SK-N-SH treated with all-trans-retinoic acid at 6 μM for 48 hours (cell line): Measurements from ENCODE around the gene SLC37A1.

Source experiments
- ATAC-seq: fragments of 200-7000 bp; cut with Tn5 transposase; 3 replicates; pipeline ENCODE4 v1.9.1; 2020; ENCODE audit warnings: mild to moderate bottlenecking, moderate library complexity
- BACH2 ChIP-seq: fragments of 250-450 bp; sonication (Bioruptor Pico); IDR thresholded peaks from 2 replicates; pipeline ENCODE4 v1.9.0; 2021; ENCODE audit warnings: mild to moderate bottlenecking, borderline replicate concordance
- CREB5 ChIP-seq: fragments of 250-450 bp; sonication (Bioruptor Pico); IDR thresholded peaks from 2 replicates; pipeline ENCODE4 v1.5.1; 2020; ENCODE audit warnings: low read depth, mild to moderate bottlenecking, moderate library complexity
- CSDC2 ChIP-seq: fragments of 250-450 bp; sonication (Bioruptor Pico); IDR thresholded peaks from 2 replicates; pipeline ENCODE4 v1.5.0; 2020; ENCODE audit warnings: mild to moderate bottlenecking, moderate library complexity
- GLIS3 ChIP-seq: fragments of 250-450 bp; sonication (Bioruptor Pico); IDR thresholded peaks from 2 replicates; pipeline ENCODE4 v1.5.0; 2020; ENCODE audit warnings: mild to moderate bottlenecking, moderate library complexity
- ISL1 ChIP-seq: fragments of 250-450 bp; sonication (Bioruptor Pico); IDR thresholded peaks from 2 replicates; pipeline ENCODE4 v2.1.2; 2022; ENCODE audit warnings: mild to moderate bottlenecking, moderate library complexity
- OSR1 ChIP-seq: fragments of 250-450 bp; sonication (Bioruptor Pico); IDR thresholded peaks from 2 replicates; pipeline ENCODE4 v1.8.0; 2022; ENCODE audit warnings: moderate library complexity, mild to moderate bottlenecking, inconsistent platforms
- PPARA ChIP-seq: fragments of 250-450 bp; sonication (Bioruptor Pico); IDR thresholded peaks from 2 replicates; pipeline ENCODE4 v1.5.0; 2020; ENCODE audit warnings: mild to moderate bottlenecking, borderline replicate concordance
- RARB ChIP-seq: fragments of 250-450 bp; sonication (Bioruptor Pico); IDR thresholded peaks from 2 replicates; pipeline ENCODE4 v1.8.0; 2021; ENCODE audit warnings: mild to moderate bottlenecking, moderate library complexity
- SNAI2 ChIP-seq: fragments of 250-450 bp; sonication (Bioruptor Pico); IDR thresholded peaks from 2 replicates; pipeline ENCODE4 v1.5.0; 2020; ENCODE audit warnings: mild to moderate bottlenecking, moderate library complexity
- TOX ChIP-seq: fragments of 250-450 bp; sonication (Bioruptor Pico); IDR thresholded peaks from 2 replicates; pipeline ENCODE4 v1.8.0; 2021; ENCODE audit warnings: mild to moderate bottlenecking, moderate library complexity, borderline replicate concordance
- TSHZ2 ChIP-seq: fragments of 250-450 bp; sonication (Bioruptor Pico); IDR thresholded peaks from 2 replicates; pipeline ENCODE4 v1.5.0; 2020; ENCODE audit warnings: mild to moderate bottlenecking, moderate library complexity
- ZC3H10 ChIP-seq: fragments of 250-450 bp; sonication (Bioruptor Pico); IDR thresholded peaks from 2 replicates; pipeline ENCODE4 v1.5.1; 2021; ENCODE audit warnings: mild to moderate bottlenecking, moderate library complexity
- ZFP3 ChIP-seq: fragments of 250-450 bp; sonication (Bioruptor Pico); IDR thresholded peaks from 2 replicates; pipeline ENCODE4 v1.5.0; 2020; ENCODE audit warnings: mild to moderate bottlenecking, moderate library complexity
- ZFP30 ChIP-seq: fragments of 450-650 bp; formaldehyde crosslinking; IDR thresholded peaks from 2 replicates; pipeline ENCODE4 v1.5.0; 2022; ENCODE audit warnings: mild to moderate bottlenecking, moderate library complexity
- ZNF70 ChIP-seq: fragments of 450-650 bp; formaldehyde crosslinking; IDR thresholded peaks from 2 replicates; pipeline ENCODE4 v1.5.0; 2020; ENCODE audit warnings: mild to moderate bottlenecking, moderate library complexity
- ZNF8 ChIP-seq: fragments of 450-650 bp; formaldehyde crosslinking; IDR thresholded peaks from 2 replicates; pipeline ENCODE4 v1.5.0; 2020; ENCODE audit warnings: mild to moderate bottlenecking, moderate library complexity
- TF ChIP-seq, protein P1 (sequence below): fragments of 250-450 bp; sonication (Bioruptor Pico); IDR thresholded peaks from 2 replicates; pipeline ENCODE4 v1.8.0; 2021; ENCODE audit warnings: low read depth, mild to moderate bottlenecking, moderate library complexity, borderline replicate concordance
- TF ChIP-seq, protein P2 (sequence below): fragments of 250-450 bp; sonication (Bioruptor Pico); IDR thresholded peaks from 2 replicates; pipeline ENCODE4 v1.8.0; 2020; ENCODE audit warnings: mild to moderate bottlenecking, moderate library complexity, borderline replicate concordance
- TF ChIP-seq, protein P3 (sequence below): fragments of 250-450 bp; sonication (Bioruptor Pico); IDR thresholded peaks from 2 replicates; pipeline ENCODE4 v1.5.1; 2021; ENCODE audit warnings: mild to moderate bottlenecking, moderate library complexity

SLC37A1 gene

GRCh38 chr21:42475036-42475435 is 38.6 kb upstream of the SLC37A1 start:
- no peak for TF ChIP-seq ZFP3 (CRISPR knock-in tag)
- no peak for TF ChIP-seq ZNF8 (CRISPR knock-in tag)
- TF ChIP-seq SNAI2 (CRISPR knock-in tag): no peak
- no peak for TF ChIP-seq TOX (CRISPR knock-in tag)
- no peak for TF ChIP-seq GLIS3 (CRISPR knock-in tag)
- TF ChIP-seq ISL1 (CRISPR knock-in tag): no peak
- no peak for TF ChIP-seq CREB5 (CRISPR knock-in tag)
- TF ChIP-seq CSDC2 (CRISPR knock-in tag): no peak
- no peak for ATAC-seq

DNA sequence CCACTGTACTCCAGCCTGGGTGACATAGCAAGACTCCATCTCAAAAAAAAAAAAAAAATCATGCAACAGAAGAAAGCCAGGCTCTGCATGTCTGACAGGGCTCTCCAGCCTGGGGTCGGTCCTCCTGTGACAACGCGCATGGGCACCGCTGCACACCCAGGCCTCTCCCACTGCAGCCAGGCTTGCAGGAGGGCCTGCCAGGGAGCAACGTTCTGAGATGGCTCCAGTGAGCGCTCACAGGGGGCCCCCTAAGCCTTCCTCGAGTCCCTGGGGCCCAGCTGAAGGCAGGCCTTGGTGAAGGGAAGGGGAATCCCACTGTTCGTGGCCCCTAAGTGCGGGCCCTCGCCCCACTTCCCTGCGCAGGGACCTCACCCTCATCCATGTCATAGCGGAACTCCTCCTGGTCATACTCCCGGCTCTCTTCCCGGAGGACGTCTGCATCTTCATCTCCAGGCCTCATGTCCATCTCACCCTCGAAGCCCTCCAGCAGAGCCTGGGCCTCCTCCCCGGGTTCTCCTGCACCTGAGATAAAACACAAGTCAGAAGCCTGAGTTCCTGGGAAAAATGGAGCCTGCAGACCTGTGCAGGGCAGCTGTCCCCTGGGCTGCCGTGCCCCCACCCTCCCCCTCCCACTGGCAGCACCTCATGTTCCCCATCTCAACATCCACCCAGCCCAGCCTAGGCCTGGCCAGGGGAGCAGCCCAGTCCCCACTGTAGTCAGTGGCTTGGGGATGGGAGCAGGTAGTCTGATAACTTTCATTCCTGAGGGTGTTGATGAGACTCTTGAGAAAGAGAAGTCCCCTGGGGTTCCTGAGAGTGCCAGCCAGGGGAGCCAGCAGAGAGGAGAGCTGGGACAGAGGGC is 37.9 kb upstream of the SLC37A1 start:
- no peak for TF ChIP-seq GLIS3 (CRISPR knock-in tag)
- TF ChIP-seq PPARA: no peak
- no peak for ATAC-seq

DNA sequence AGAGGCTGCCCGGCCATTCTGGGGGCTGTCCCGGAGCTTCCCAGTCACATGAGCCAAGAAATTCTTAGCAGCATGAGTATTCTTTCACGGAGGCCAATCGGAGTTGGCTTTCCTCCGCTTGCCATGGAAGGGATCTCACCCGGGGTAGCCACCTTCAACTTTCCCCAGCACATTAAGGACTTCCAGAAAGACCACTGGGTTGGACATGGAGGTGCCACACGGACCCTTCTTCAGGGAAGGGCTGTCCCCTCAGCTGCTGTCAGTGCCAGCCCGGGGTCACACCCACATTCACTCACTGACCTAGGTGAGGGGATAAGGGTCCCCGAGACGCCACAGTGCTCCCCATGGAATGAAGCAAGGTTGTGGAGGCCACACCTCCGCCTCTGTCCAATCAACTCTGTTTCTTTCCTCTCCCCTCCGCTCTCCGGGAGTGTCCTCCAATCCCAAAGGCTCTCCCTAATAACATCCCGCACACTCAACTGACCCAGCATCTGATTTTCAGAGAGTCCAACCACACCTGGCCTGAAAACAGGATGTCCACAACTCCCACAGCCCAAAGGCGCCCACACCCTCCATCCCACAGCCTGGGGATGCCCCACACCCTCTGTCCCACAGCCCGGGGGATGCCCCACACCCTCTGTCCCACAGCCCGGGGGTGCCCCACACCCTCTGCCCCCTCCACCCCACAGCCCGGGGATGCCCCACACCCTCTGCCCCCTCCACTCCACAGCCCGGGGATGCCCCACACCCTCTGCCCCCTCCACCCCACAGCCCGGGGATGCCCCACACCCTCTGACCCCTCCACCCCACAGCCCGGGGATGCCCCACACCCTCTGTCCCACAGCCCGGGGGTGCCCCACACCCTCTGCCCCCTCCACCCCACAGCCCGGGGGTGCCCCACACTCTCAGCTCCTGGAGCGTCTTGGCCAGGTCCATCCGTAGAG is 37.0 kb upstream of the SLC37A1 start:
- ATAC-seq: no peak
- TF ChIP-seq ZNF70 (CRISPR knock-in tag): no peak

GRCh38 chr21:42478504-42478903 is 35.1 kb upstream of the SLC37A1 start:
- TF ChIP-seq PPARA (no peak), ZFP30 (CRISPR knock-in tag) (no peak), BACH2 (CRISPR knock-in tag) (no peak), ZFP3 (CRISPR knock-in tag) (no peak), ZC3H10 (CRISPR knock-in tag) (no peak), CREB5 (CRISPR knock-in tag) (no peak), GLIS3 (CRISPR knock-in tag) (no peak), RARB (CRISPR knock-in tag) (no peak), ZNF8 (CRISPR knock-in tag) (no peak)
- TF ChIP-seq, protein P1, sequence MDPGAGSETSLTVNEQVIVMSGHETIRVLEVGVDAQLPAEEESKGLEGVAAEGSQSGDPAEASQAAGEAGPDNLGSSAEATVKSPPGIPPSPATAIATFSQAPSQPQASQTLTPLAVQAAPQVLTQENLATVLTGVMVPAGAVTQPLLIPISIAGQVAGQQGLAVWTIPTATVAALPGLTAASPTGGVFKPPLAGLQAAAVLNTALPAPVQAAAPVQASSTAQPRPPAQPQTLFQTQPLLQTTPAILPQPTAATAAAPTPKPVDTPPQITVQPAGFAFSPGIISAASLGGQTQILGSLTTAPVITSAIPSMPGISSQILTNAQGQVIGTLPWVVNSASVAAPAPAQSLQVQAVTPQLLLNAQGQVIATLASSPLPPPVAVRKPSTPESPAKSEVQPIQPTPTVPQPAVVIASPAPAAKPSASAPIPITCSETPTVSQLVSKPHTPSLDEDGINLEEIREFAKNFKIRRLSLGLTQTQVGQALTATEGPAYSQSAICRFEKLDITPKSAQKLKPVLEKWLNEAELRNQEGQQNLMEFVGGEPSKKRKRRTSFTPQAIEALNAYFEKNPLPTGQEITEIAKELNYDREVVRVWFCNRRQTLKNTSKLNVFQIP (CRISPR knock-in tag): no peak
- TF ChIP-seq, protein P2, sequence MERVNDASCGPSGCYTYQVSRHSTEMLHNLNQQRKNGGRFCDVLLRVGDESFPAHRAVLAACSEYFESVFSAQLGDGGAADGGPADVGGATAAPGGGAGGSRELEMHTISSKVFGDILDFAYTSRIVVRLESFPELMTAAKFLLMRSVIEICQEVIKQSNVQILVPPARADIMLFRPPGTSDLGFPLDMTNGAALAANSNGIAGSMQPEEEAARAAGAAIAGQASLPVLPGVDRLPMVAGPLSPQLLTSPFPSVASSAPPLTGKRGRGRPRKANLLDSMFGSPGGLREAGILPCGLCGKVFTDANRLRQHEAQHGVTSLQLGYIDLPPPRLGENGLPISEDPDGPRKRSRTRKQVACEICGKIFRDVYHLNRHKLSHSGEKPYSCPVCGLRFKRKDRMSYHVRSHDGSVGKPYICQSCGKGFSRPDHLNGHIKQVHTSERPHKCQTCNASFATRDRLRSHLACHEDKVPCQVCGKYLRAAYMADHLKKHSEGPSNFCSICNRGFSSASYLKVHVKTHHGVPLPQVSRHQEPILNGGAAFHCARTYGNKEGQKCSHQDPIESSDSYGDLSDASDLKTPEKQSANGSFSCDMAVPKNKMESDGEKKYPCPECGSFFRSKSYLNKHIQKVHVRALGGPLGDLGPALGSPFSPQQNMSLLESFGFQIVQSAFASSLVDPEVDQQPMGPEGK (CRISPR knock-in tag): no peak
- no peak for ATAC-seq

GRCh38 chr21:42479582-42479981 is 34.1 kb upstream of the SLC37A1 start:
- no peak for ATAC-seq
- TF ChIP-seq ZFP3 (CRISPR knock-in tag) (no peak), ZFP30 (CRISPR knock-in tag) (no peak), ZC3H10 (CRISPR knock-in tag) (no peak), RARB (CRISPR knock-in tag) (no peak), CSDC2 (CRISPR knock-in tag) (no peak), PPARA (no peak), GLIS3 (CRISPR knock-in tag) (no peak), OSR1 (CRISPR knock-in tag) (no peak), TSHZ2 (no peak)
- TF ChIP-seq, protein P3, sequence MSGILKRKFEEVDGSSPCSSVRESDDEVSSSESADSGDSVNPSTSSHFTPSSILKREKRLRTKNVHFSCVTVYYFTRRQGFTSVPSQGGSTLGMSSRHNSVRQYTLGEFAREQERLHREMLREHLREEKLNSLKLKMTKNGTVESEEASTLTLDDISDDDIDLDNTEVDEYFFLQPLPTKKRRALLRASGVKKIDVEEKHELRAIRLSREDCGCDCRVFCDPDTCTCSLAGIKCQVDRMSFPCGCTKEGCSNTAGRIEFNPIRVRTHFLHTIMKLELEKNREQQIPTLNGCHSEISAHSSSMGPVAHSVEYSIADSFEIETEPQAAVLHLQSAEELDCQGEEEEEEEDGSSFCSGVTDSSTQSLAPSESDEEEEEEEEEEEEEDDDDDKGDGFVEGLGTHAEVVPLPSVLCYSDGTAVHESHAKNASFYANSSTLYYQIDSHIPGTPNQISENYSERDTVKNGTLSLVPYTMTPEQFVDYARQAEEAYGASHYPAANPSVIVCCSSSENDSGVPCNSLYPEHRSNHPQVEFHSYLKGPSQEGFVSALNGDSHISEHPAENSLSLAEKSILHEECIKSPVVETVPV (CRISPR knock-in tag): no peak
- TF ChIP-seq, protein P1 (CRISPR knock-in tag): no peak
